Measurements from ENCODE around the gene ZCCHC8.
"Not testable (repeated sequence)": the region's sequence is repeated elsewhere in the genome, so short reads cannot be mapped to it uniquely, and the experiment has no call there.

ZCCHC8 gene

DNA sequence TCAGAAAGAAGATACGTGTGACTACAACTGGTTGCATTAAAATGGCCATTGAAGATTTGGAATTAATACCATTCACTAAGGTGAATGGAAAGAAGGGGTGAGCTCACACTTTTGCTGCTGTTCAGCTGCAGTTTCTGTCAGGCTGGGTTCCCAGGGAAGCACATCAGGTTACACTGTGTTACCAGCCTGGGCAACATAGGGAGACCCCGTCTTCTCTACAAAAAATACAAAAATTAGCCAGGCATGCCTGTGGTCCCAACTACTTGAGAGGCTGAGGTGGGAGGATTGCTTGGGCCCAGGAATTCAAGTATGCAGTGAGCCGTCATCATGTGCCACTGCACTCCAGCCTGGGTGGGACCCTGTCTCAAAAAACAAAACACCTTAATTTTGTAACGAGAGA is 12.9 kb upstream of the ZCCHC8 start:
- no peak for DNase-seq (ENCODE audit: insufficient read length, low spot score)
- no peak for FAIRE-seq

DNA sequence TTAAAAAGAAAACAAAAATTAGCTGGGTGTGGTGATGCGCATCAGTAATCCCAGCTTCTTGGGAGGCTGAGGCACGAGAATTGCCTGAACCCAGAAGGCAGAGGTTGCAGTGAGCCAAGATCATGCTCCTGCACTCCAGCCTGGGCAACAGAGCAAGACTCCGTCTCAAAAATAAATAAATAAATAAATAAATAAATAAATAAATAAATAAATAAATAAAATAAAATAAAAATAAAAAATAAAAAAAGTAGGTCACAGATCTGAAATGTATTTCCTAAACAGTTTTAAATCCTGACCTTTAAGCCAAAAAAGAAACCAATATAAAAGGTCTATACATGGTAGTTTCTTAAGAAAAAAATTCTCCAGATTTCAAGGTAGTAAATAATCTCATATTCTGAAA is 12.3 kb upstream of the ZCCHC8 start:
- FAIRE-seq; DNase-seq (ENCODE audit: insufficient read length, low spot score): not testable (repeated sequence)

DNA sequence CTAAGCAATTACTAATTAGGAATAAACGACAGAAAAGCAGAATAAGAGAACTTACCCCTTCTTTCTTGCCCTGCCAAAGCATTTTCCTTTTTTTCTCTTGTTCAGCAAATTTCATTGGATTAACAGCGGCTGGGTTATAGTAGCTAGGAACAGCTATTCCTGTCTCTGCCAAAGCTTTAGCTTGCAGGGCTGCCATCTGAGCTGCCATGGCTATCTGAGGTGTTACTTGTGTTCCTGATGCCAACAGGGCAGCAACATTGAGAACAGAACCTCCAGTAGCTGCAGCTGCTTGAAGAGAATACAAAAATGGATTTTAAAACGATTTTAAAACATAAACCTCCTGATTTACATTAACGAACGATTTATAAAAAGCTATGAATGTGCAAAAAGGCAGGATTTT is 7.4 kb upstream of the ZCCHC8 start:
- no peak for DNase-seq (ENCODE audit: insufficient read length, low spot score)
- no peak for FAIRE-seq

DNA sequence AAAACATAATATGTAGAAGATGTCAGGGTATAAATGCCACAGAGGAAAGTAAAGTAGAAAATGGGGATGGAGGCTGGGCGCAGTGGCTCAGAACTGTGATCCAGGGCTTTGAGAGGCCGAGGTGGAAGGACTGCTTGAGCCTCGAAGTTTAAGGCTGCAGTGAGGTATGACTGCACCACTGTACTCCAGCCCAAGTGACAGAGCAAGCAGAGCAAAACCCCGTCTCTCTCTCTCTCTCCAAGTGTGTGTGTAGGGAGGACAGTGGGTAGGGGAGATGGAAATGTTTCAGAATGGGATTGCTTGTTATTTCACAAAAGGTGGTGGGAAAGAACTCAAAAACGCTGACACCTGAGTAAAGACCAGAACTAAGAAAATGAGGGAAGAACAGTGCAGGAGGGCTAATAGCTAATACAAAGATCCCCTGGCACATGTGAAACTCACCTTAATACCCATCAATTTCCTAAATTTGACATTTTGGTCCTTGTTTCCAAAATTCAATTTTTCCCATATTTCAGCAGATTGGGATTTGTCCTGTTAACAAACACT is 5.7 kb upstream of the ZCCHC8 start:
- no peak for DNase-seq (ENCODE audit: insufficient read length, low spot score)
- no peak for FAIRE-seq

DNA sequence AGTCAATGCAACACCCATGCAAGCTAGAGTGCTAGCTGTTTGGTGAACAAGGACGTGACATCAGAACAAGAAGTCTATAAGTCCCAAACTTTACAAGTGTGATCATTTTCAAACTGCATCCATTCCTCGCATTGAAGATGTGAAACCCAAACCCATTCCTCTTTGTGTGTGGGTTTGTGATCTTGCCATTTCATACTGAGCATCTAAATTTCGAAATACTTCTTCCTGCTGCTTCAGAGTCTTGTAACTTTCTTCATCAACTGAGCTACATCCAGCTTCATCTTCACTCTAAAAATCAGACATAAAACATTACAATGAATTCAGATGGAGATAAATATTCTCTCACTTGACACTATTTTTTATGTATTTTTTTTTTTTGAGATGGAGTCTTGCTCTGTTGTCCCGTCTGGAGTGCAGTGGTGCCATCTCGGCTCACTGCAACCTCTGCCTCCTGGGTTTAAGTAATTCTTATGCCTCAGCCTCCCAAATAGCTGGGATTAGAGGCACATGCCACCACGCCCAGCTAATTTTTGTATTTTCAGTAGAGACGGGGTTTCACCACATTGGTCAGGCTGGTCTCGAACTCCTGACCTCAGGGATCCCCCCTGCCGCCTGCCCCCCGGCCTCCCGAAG is 4.8 kb upstream of the ZCCHC8 start:
- FAIRE-seq (no peak), DNase-seq (ENCODE audit: insufficient read length, low spot score) (no peak)

DNA sequence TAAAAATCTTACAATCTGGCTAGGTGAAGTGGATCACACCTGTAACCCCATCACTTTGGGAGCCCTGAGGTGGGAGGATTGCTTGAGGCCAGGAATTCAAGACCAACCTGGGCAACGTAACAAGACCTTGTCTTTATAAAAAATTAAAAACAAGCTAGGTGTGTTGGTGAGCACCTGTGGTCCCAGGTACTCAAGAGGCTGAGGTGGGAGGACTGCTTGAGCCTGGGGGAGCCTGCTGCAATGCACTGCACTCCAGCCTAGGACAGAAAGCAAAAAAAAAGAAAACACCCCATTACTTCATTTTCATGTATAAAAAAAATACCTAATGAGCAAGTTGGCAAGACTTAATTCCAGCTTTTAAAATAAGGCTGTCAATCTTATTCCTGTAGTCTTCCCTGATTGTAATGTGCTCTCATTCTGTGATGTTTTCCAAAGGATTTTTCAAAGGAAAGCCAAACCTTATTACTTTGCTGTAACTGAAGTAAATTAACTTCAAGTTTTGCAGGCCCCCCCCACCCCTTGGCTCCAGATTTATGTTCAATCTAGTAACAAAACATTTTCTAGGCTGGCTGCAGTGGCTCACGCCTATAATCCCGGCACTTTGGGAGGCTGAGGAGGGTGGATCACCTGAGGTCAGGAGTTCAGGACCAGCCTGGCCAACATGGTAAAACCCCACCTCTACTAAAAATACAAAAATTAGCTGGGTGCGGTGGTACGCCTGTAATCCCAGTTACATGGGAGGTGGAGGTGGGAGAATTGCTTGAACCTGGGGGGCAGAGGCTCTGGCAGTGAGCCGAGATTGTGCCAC is 3.3 kb upstream of the ZCCHC8 start:
- FAIRE-seq (no peak), DNase-seq (ENCODE audit: insufficient read length, low spot score) (no peak)

DNA sequence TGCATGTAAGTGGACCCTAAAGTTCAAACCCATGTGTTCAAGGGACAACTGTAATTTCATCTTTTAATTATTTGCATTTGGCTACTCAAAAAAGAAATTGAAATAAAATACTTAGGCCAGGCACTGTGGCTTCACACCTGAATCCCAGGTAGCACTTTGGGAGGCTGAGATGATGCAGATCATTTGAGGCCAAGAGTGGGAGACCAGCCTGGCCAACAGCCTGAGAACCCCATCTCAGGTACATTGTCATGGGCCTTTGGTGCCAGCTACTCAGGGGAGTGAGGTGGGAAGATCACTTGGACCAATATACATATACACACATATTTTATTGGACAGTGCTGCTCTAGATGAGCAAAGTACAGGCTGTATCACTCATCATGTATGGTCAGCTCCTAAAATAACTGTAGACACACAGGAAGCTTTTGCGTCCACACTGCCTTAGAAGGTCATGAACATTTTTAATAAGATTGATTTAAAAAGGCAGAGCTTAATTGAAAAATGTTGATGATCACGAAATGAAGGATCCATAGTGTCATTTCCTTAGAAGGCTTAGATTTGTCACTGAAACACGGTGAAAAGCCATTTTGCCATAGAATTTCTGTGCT is 2.5 kb upstream of the ZCCHC8 start:
- FAIRE-seq (no peak), DNase-seq (ENCODE audit: insufficient read length, low spot score) (no peak)

DNA sequence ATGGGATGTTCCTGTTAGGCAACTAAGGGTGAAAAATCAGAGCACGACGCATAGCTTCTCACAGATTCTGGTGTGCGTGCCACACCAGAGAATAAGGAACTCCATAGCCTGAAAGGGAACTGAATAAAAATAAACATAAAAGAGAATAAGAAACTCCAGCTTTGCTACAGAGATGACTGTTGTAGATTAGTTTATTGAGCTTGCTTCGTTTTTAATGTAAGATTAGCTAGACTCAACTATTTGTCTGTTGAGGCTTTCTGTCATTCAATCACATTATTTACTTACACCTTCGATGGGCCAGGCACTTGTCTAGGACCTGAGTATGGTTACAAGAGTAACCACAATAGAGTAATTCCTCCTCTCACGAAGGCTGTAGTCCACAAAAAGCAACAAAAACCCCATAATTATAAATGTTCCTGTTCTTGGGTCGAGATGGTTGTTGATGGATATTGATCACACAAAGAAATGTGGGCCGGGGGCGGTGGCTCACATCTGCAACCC is 807 bp upstream of the ZCCHC8 start:
- DNase-seq (ENCODE audit: insufficient read length, low spot score) (no peak), FAIRE-seq (peak; percentile 47)

DNA sequence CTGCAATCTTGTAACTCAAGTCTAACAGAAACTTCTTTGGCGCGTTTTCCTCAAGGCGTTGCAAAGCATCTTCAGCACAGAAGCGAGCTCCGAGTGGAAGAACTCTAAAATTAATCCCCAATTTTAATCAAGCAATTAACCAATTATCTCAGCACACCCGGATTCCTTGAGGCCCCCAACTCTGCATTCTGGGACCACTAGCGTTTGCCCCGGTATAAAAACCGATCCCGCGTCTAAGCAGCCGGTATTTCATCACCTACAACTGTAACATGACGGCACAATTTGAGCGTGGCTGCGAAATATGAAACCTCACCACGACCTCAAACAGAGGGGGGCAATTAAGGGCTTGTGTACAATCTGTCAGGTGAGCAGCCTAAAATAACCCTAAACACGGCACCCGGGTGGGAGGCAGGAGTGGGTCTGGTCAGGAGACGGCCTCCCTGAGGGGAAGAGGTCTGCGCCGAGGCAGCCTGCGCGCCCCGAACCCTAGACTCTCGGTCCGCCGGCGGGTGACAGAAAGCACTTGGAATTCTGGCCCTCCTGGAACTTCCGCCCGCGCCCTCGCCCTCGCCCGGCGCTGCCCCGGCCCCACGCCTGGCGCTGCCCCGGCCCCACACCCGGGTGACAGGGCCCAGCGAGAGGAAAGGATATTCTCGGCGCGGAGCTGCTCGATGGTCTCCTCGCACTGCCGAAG is 594 bp downstream of the ZCCHC8 start:
- DNase-seq (ENCODE audit: insufficient read length, low spot score) (no peak), FAIRE-seq (peak; percentile 53)

DNA sequence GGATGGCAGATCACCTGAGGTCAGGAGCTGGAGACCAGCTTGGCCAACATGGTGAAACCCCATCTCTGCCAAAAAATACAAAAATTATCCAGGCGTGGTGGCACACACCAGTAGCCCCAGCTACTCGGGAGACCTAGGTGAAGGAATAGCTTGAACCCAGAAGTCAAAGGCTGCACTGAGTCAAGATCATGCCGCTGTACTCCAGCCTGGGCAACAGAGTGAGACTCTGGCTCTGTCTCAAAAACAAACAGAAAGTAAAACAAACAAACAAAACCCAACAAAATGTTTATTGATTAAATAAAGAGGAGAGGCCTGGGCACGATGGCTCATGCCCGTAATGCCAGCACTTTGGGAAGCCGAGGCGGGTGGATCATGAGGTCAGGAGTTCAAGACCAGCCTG is 5.5 kb downstream of the ZCCHC8 start:
- FAIRE-seq (no peak), DNase-seq (ENCODE audit: insufficient read length, low spot score) (no peak)

DNA sequence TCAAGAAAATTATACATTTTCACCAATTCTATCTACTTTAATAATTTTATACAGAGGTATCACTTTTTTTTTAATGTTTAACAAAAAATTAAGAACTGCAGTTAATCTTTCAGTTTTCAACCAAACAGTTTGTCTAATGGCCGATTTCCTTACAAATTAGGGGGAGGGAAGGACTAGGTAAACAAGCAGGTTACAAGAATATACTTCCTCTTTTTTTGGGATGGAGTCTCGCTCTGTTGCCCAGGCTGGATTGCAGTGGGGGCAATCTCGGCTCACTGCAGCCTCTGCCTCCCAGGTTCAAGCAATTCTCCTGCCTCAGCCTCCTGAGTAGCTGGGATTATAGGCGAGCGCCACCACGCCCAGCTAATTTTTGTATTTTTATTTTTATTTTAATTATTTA is 7.5 kb downstream of the ZCCHC8 start:
- FAIRE-seq; DNase-seq (ENCODE audit: insufficient read length, low spot score): not testable (repeated sequence)

DNA sequence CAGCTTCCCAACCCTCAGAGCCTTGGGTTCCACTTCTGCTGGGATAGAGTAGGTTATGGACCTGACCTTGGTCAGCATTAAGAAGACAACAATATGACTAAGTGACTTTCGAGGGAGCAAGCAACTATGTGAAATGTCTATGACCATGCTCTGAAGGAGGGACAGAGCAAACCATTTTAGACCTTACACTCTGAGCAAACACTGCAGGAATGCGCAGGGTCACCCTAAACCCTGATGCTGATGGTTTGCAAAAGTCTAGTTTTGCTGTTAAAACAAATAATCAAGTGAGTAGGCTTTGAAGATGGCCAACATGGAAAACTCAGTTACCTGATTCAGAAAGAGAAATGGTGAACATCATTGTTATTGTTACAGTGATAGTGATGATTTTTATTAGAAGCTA is 8.7 kb downstream of the ZCCHC8 start:
- DNase-seq (ENCODE audit: insufficient read length, low spot score) (no peak), FAIRE-seq (no peak)

DNA sequence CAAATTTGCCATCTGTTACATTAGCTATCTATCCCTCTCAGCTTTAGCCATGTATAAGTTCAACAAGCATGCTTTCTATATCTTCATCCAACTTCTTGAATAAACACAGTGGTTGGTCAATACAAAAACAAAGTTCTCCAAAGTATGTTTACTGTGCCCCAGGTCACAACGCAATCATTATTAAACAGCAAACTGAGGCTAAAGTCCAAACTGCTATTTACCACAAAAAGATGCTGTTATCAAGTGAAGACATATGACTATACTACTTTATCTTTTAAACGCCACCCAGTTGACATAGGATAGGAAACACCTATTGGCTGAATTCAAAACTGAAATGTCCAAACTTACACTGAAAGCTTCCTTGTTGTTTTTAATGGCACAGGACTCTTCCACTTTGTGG is 11.7 kb downstream of the ZCCHC8 start:
- FAIRE-seq (no peak), DNase-seq (ENCODE audit: insufficient read length, low spot score) (no peak)

DNA sequence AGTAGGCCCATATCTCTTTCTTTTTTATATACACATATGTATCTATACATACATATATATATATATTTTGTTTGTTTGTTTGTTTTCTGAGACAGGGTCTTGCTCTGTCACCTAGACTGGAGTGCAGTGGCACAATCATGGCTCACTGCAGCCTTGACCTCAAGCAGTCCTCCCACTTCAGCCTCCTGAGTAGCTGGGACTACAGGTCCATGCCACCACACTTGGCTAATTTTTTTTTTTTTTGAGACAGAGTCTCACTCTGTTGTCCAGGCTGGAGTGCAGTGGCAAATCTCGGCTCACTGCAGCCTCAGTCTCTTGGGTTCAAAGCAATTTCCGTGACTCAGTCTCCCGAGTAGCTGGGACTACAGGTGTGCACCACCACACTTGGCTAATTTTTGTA is 12.9 kb downstream of the ZCCHC8 start:
- not testable (repeated sequence) for DNase-seq (ENCODE audit: insufficient read length, low spot score); FAIRE-seq

DNA sequence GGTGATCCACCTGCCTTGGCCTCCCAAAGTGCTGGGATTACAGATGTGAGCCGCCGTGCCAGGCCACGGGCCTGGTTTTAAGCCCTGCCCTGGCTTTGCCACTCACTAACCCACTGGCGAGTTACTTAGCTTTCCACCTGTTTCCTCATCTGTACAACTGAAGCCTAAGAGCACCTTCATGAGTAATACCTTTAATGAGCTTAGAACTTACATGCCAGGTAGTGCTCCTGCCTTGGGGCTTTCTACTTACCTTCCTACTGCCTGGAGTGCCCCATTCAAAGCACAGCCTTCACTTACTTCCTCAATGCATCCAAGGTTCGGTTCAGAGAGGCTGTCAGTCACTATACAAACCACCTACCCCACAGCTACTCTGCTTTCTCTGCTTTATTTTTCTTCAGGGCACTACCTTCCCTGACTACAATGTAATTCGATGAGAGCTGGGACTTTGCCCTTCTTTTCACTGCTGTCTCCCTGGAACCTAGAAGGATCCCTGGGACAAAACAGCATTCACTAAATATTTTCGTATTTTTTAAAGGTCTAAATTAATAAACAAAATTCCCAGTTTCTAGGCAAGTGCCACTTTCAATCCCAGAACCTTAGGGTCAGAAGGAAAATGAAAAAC is 13.8 kb downstream of the ZCCHC8 start:
- DNase-seq (ENCODE audit: insufficient read length, low spot score) (no peak), FAIRE-seq (no peak)

DNA sequence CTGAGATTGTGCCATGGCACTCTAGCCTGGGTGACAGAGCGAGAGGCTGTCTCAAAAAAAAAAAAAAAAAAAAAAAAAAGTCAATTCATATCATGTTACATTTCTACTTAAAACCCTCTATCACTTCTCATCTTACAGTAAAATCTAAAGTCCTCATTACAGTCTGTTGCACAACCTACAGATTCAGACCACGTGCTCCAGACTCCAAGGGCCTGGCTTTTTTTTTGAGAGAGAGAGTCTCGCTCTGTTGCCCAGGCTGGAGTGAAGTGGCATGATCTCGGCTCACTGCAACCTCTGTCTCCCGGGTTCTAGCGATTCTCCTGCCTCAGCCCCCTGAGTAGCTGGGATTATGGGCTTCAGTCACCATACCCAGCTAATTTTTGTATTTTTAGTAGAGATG is 14.4 kb downstream of the ZCCHC8 start:
- not testable (repeated sequence) for DNase-seq (ENCODE audit: insufficient read length, low spot score); FAIRE-seq

DNA sequence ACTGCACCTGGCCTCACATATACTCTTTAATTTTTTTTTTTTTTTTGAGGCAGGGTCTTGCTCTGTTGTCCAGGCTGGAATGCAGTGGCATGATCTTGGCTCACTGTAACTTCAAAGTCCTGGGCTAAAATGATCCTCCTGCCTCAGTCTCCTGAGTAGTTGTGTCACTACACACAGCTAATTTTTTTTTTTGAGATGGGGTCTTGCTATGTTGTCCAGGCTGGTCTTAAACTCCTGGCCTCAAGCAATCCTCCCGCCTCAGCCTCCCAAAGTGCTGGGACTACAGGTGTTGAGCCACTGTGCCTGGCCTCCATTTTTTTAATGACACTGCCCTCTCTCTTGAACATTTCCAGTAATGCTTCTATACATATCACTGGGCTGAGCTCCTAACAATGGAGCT is 16.3 kb downstream of the ZCCHC8 start:
- not testable (repeated sequence) for DNase-seq (ENCODE audit: insufficient read length, low spot score); FAIRE-seq

DNA sequence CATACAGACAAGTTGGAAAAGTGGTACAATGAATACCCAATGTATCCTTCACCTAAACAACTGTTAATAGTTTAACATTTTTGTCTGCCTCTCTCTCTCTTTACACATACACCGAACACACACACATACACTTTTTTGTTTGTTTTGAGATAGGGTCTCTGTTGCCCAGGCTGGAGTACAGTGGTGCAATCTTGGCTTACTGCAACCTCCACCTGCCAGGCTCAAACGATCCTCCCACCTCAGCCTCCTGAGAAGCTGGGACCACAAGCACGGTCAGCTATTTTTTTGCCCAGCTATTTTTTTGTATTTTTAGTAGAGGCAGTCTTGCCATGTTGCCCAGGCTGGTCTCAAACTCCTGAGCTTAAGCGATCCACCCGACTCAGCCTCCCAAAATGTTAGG is 16.8 kb downstream of the ZCCHC8 start:
- DNase-seq (ENCODE audit: insufficient read length, low spot score) (no peak), FAIRE-seq (no peak)

DNA sequence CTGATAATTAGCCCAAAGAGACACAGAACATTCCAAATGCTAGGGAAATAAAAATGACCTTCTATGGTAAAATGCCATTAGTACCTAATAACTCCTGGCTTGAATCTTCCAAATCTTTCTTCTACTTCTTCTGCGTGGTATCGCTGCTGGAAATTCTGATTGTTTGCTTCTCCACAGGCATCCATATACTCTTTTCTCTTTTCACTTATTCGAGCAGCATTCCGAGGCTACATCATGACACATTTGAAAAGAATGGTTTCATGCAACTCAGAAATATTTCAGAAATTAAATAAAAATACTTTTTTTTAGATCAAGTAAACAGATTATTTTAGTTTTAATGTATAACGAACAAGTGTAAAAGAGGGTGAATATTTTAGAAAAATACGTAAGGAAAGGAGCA is 18.9 kb downstream of the ZCCHC8 start:
- no peak for DNase-seq (ENCODE audit: insufficient read length, low spot score)
- FAIRE-seq = no peak

DNA sequence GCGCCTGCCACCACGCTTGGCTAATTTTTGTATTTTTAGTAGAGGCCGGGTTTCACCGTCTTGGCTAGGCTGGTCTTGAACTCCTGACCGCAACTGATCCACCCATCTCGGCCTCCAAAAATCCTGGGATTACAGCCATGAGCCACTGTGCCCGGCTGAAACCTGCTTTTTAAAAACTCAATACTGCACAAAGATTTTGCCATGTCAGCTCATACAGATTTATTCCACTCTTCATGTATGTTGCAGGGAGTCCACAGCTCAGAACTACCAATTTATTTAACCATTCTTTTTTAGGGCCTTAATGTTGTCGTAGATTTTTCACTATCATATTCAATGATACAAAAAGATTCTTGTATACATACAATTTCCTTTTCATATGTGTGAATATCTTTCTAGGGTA is 20.0 kb downstream of the ZCCHC8 start:
- DNase-seq (ENCODE audit: insufficient read length, low spot score) (no peak), FAIRE-seq (no peak)

All from GM19239 (cell line).